SK-N-SH treated with all-trans-retinoic acid at 6 μM for 48 hours (cell line): ENCODE data around the gene NKD1.

Experiments used
- ATAC-seq: fragments of 200-7000 bp; cut with Tn5 transposase; 3 replicates; pipeline ENCODE4 v1.9.1; 2020; ENCODE audit warnings: mild to moderate bottlenecking, moderate library complexity
- ARNTL ChIP-seq: fragments of 450-650 bp; formaldehyde crosslinking; IDR thresholded peaks from 2 replicates; pipeline ENCODE4 v1.5.0; 2020; ENCODE audit warnings: low read depth, mild to moderate bottlenecking, moderate library complexity, borderline replicate concordance
- CREB5 ChIP-seq: fragments of 250-450 bp; sonication (Bioruptor Pico); IDR thresholded peaks from 2 replicates; pipeline ENCODE4 v1.5.1; 2020; ENCODE audit warnings: low read depth, mild to moderate bottlenecking, moderate library complexity
- CSDC2 ChIP-seq: fragments of 250-450 bp; sonication (Bioruptor Pico); IDR thresholded peaks from 2 replicates; pipeline ENCODE4 v1.5.0; 2020; ENCODE audit warnings: mild to moderate bottlenecking, moderate library complexity
- ESRRG ChIP-seq: fragments of 250-450 bp; sonication (Bioruptor Pico); IDR thresholded peaks from 2 replicates; pipeline ENCODE4 v1.6.1; 2021; ENCODE audit warnings: mild to moderate bottlenecking
- GLIS3 ChIP-seq: fragments of 250-450 bp; sonication (Bioruptor Pico); IDR thresholded peaks from 2 replicates; pipeline ENCODE4 v1.5.0; 2020; ENCODE audit warnings: mild to moderate bottlenecking, moderate library complexity
- ISL1 ChIP-seq: fragments of 250-450 bp; sonication (Bioruptor Pico); IDR thresholded peaks from 2 replicates; pipeline ENCODE4 v2.1.2; 2022; ENCODE audit warnings: mild to moderate bottlenecking, moderate library complexity
- POU6F1 ChIP-seq: fragments of 250-450 bp; sonication (Bioruptor Pico); IDR thresholded peaks from 2 replicates; pipeline ENCODE4 v1.8.0; 2021; ENCODE audit warnings: low read depth, mild to moderate bottlenecking, moderate library complexity, borderline replicate concordance
- PPARA ChIP-seq: fragments of 250-450 bp; sonication (Bioruptor Pico); IDR thresholded peaks from 2 replicates; pipeline ENCODE4 v1.5.0; 2020; ENCODE audit warnings: mild to moderate bottlenecking, borderline replicate concordance
- SNAI2 ChIP-seq: fragments of 250-450 bp; sonication (Bioruptor Pico); IDR thresholded peaks from 2 replicates; pipeline ENCODE4 v1.5.0; 2020; ENCODE audit warnings: mild to moderate bottlenecking, moderate library complexity
- TCF4 ChIP-seq: fragments of 250-450 bp; sonication (Bioruptor Pico); IDR thresholded peaks from 2 replicates; pipeline ENCODE4 v1.8.0; 2021; ENCODE audit warnings: mild to moderate bottlenecking, moderate library complexity, borderline replicate concordance
- TOX ChIP-seq: fragments of 250-450 bp; sonication (Bioruptor Pico); IDR thresholded peaks from 2 replicates; pipeline ENCODE4 v1.8.0; 2021; ENCODE audit warnings: mild to moderate bottlenecking, moderate library complexity, borderline replicate concordance
- TSHZ2 ChIP-seq: fragments of 250-450 bp; sonication (Bioruptor Pico); IDR thresholded peaks from 2 replicates; pipeline ENCODE4 v1.5.0; 2020; ENCODE audit warnings: mild to moderate bottlenecking, moderate library complexity
- ZC3H10 ChIP-seq: fragments of 250-450 bp; sonication (Bioruptor Pico); IDR thresholded peaks from 2 replicates; pipeline ENCODE4 v1.5.1; 2021; ENCODE audit warnings: mild to moderate bottlenecking, moderate library complexity
- ZFP3 ChIP-seq: fragments of 250-450 bp; sonication (Bioruptor Pico); IDR thresholded peaks from 2 replicates; pipeline ENCODE4 v1.5.0; 2020; ENCODE audit warnings: mild to moderate bottlenecking, moderate library complexity
- ZFP30 ChIP-seq: fragments of 450-650 bp; formaldehyde crosslinking; IDR thresholded peaks from 2 replicates; pipeline ENCODE4 v1.5.0; 2022; ENCODE audit warnings: mild to moderate bottlenecking, moderate library complexity
- ZNF565 ChIP-seq: fragments of 450-650 bp; formaldehyde crosslinking; conservative IDR thresholded peaks from 2 replicates; pipeline ENCODE4 v1.5.0; 2020; ENCODE audit warnings: low read depth, mild to moderate bottlenecking, moderate library complexity
- ZNF70 ChIP-seq: fragments of 450-650 bp; formaldehyde crosslinking; IDR thresholded peaks from 2 replicates; pipeline ENCODE4 v1.5.0; 2020; ENCODE audit warnings: mild to moderate bottlenecking, moderate library complexity
- ZNF8 ChIP-seq: fragments of 450-650 bp; formaldehyde crosslinking; IDR thresholded peaks from 2 replicates; pipeline ENCODE4 v1.5.0; 2020; ENCODE audit warnings: mild to moderate bottlenecking, moderate library complexity
- TF ChIP-seq, protein P1 (sequence below): fragments of 250-450 bp; sonication (Bioruptor Pico); IDR thresholded peaks from 2 replicates; pipeline ENCODE4 v1.8.0; 2020; ENCODE audit warnings: mild to moderate bottlenecking, moderate library complexity, borderline replicate concordance
- TF ChIP-seq, protein P2 (sequence below): fragments of 250-450 bp; sonication (Bioruptor Pico); IDR thresholded peaks from 2 replicates; pipeline ENCODE4 v1.5.1; 2021; ENCODE audit warnings: mild to moderate bottlenecking, moderate library complexity

NKD1 gene

DNA sequence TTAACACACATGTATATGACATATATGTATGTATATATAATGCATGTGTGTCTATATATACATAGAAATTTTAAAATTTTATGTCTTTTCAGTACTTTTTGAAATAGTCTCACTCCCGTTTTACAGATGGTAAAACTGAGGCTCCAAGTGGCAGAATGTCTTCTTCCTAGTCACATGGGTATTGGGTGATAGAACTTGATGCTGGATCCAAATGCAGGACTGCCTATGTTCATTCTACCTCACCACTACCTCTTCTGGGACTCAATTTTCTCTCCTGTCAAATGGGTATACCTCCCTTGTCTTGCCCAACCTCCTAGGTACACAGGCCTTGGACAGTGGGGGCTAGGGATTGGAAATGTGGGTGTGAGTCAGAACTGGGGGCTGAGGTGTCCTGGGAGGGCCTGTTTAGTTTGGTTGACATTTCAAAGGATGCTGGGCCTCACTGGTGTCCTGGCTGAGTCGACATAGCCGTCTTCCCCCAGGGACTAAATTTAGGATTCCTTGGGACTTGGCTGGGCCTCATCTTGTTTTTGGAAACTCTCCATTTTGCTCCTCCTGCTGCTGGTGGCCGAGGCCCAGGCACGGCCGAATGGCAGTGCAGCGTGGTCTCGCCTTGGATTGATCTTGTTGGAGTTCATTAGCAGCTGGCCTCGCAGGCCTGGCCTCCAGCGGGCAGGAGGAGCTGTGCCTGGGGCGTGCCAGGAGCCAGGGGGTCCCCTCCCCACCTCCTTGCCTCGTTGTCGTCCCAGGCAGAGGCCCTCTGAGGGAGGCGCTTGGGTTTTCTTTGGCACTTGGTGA, 25.9 kb downstream of the NKD1 start (continued):
- TF ChIP-seq CREB5 (CRISPR knock-in tag) (no peak), PPARA (no peak), ZNF70 (no peak), ARNTL (no peak), CSDC2 (no peak), ZC3H10 (CRISPR knock-in tag) (no peak), TOX (no peak)

DNA sequence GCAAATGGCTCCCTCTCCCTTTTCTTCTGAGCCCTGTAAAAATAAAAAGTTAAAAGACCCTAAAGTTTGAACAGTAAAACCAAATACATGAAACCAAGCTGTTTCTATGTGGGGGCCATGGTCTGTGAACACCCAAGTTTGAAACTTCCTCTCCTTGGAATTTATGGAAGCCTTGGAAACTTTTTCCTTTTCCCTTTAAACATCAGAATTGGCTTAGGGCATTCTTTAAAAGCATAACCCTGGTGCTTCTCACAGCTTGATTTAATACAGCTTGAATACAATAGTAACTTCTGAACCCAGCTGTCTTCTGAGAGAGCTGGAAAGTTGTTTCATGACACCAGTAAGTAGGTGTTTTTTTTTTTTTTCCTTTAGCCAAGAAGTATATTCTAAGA, 26.5 kb downstream of the NKD1 start:
- no peak for TF ChIP-seq TSHZ2 (CRISPR knock-in tag)
- no peak for TF ChIP-seq TCF4
- no peak for TF ChIP-seq ZC3H10 (CRISPR knock-in tag)
- TF ChIP-seq ISL1 (CRISPR knock-in tag), result no peak
- TF ChIP-seq, protein P1, sequence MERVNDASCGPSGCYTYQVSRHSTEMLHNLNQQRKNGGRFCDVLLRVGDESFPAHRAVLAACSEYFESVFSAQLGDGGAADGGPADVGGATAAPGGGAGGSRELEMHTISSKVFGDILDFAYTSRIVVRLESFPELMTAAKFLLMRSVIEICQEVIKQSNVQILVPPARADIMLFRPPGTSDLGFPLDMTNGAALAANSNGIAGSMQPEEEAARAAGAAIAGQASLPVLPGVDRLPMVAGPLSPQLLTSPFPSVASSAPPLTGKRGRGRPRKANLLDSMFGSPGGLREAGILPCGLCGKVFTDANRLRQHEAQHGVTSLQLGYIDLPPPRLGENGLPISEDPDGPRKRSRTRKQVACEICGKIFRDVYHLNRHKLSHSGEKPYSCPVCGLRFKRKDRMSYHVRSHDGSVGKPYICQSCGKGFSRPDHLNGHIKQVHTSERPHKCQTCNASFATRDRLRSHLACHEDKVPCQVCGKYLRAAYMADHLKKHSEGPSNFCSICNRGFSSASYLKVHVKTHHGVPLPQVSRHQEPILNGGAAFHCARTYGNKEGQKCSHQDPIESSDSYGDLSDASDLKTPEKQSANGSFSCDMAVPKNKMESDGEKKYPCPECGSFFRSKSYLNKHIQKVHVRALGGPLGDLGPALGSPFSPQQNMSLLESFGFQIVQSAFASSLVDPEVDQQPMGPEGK (CRISPR knock-in tag), result no peak
- no peak for TF ChIP-seq ZNF565 (CRISPR knock-in tag)
- no peak for ATAC-seq

DNA sequence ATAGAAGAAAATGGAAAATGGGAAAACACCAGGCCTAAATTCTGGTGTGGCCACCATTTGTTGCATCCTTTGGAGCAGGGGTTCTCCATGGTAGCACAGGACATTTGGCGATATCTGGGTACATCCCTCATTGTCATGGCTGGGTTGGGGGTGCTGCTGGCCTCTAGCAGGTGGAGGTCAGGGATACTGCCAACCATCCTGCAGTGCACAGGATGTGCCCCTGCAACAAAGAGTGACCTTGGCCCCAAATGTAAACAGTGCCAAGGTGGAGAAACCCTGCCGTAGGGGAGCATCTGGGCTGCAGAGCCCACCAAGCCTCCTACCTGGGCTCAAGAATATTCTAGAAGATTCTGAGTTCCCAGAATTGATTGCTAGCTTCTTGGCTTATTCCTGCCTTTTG, 27.5 kb downstream of the NKD1 start:
- no peak for ATAC-seq
- TF ChIP-seq ZFP3 (CRISPR knock-in tag) (no peak), GLIS3 (no peak), TCF4 (no peak), CSDC2 (no peak), ESRRG (CRISPR knock-in tag) (no peak), ZFP30 (CRISPR knock-in tag) (no peak), ARNTL (no peak), TOX (no peak), SNAI2 (CRISPR knock-in tag) (no peak), POU6F1 (CRISPR knock-in tag) (no peak)

- no peak for TF ChIP-seq ZNF8 (CRISPR knock-in tag)
- TF ChIP-seq SNAI2 (CRISPR knock-in tag), result no peak
- TF ChIP-seq, protein P2, sequence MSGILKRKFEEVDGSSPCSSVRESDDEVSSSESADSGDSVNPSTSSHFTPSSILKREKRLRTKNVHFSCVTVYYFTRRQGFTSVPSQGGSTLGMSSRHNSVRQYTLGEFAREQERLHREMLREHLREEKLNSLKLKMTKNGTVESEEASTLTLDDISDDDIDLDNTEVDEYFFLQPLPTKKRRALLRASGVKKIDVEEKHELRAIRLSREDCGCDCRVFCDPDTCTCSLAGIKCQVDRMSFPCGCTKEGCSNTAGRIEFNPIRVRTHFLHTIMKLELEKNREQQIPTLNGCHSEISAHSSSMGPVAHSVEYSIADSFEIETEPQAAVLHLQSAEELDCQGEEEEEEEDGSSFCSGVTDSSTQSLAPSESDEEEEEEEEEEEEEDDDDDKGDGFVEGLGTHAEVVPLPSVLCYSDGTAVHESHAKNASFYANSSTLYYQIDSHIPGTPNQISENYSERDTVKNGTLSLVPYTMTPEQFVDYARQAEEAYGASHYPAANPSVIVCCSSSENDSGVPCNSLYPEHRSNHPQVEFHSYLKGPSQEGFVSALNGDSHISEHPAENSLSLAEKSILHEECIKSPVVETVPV (CRISPR knock-in tag), result no peak
- no peak for TF ChIP-seq ZNF565 (CRISPR knock-in tag)
- no peak for TF ChIP-seq GLIS3
- TF ChIP-seq PPARA, result no peak
- TF ChIP-seq ZFP30 (CRISPR knock-in tag), result no peak
- no peak for ATAC-seq
Observed at GRCh38 chr16:50576403-50577113, 28.4 kb downstream of the NKD1 start.
